Transverse colon (tissue), 4 donors: ENCODE measurements around the gene MPP2. TPM values are rescaled to one million over a fixed set of nuclear protein-coding genes. Genes with fewer than 3 reads are reported as not detected.

Experiments used
- DNase-seq: peaks from one replicate; pipeline ENCODE4 v3.0.0-alpha.2; 2019
- H3K27ac ChIP-seq, 4 donors: fragments of 200-600 bp; sonication (generic); 2 replicates each; pipeline ENCODE4 v1.5.1; 2016 to 2018; ENCODE audit warnings: inconsistent platforms in 4 of 4
- H3K27me3 ChIP-seq: fragments of 200-600 bp; sonication (generic); 2 replicates; pipeline ENCODE4 v1.5.1; 2017; ENCODE audit warnings: inconsistent platforms
- H3K36me3 ChIP-seq, 4 donors: fragments of 200-600 bp; sonication (generic); 2 replicates each; pipeline ENCODE4 v1.5.1; 2017 to 2019; ENCODE audit warnings: inconsistent platforms in 4 of 4
- H3K4me1 ChIP-seq, 4 donors: fragments of 200-600 bp; sonication (generic); 2 replicates each; pipeline ENCODE4 v1.5.1; 2017 to 2020; ENCODE audit warnings: inconsistent platforms in 4 of 4
- H3K4me3 ChIP-seq, 4 donors: fragments of 200-600 bp; sonication (generic); 1 replicate in 1 of 4; 2 replicates in 3 of 4; pipeline versions ENCODE4 v1.5.1 to v1.6.1; 2017 to 2019; ENCODE audit warnings: inconsistent platforms in 4 of 4
- H3K9me3 ChIP-seq, 2 donors: fragments of 200-600 bp; sonication (generic); 2 replicates each; pipeline ENCODE4 v1.5.1; 2017 to 2019; ENCODE audit warnings: inconsistent platforms in 2 of 2
- EP300 ChIP-seq: sonication (generic); formaldehyde crosslinking; IDR thresholded peaks from one replicate; pipeline ENCODE4 v1.6.1; 2017; ENCODE audit warnings: antibody characterized with exemption, low read depth
- POLR2A ChIP-seq: fragments of 450-650 bp; IDR thresholded peaks from one replicate; pipeline ENCODE4 v1.6.1; 2016; ENCODE audit warnings: antibody characterized with exemption, mild to moderate bottlenecking, moderate library complexity
- POLR2AphosphoS5 ChIP-seq, 3 donors: sonication (generic); formaldehyde crosslinking; IDR thresholded peaks; one replicate each; pipeline ENCODE4 v1.6.1; 2016; ENCODE audit warnings: antibody characterized with exemption in 3 of 3
- WGBS, 2 donors: methylation state at CpG; one replicate each; pipeline ENCODE4 v1.1.5; 2018; ENCODE audit warnings: low coverage in 1 of 2; 5-methylcytosine and 5-hydroxymethylcytosine counted together
- in situ Hi-C, 4 donors: fragments of 200-750 bp; cut with MboI; loops; one replicate each; pipeline versions ENCODE4 v1.15.0 to v1.15.1; 2017; ENCODE audit warnings: low sequenced_read_pairs in 3 of 4, low pct_ligation_motif_present in 1 of 4, low pct_unique_long_range_greater_than_20kb in 1 of 4
- intact Hi-C: fragments of 100-400 bp; cut with DNase I; formaldehyde crosslinking; loops from one replicate; pipeline ENCODE4 v1.15.1; 2023; ENCODE audit warnings: low total_unique reads
- total RNA-seq, 4 donors: library from RNA; depleted of rRNA; stranded (reverse); fragments of >200 nt; gene quantifications; one replicate each; pipeline ENCODE4 v1.1.0, GENCODE V29; 2016
- TF ChIP-seq, protein P1 (sequence below), 5 experiments: fragments of 200-600 bp in 3 of 5; fragments of 450-650 bp in 2 of 5; sonication (generic) in 3 of 5; IDR thresholded peaks; 1 replicate in 2 of 5; 2 replicates in 3 of 5; pipeline ENCODE4 v1.5.1; 2016 to 2017; ENCODE audit warnings: antibody characterized with exemption in 5 of 5, inconsistent platforms in 3 of 5, mild to moderate bottlenecking in 2 of 5, moderate library complexity in 1 of 5

The MPP2 gene
- total RNA-seq, 4 donors from 2014 or later: 3.4 to 4.9 (median 4.2) TPM

DNA sequence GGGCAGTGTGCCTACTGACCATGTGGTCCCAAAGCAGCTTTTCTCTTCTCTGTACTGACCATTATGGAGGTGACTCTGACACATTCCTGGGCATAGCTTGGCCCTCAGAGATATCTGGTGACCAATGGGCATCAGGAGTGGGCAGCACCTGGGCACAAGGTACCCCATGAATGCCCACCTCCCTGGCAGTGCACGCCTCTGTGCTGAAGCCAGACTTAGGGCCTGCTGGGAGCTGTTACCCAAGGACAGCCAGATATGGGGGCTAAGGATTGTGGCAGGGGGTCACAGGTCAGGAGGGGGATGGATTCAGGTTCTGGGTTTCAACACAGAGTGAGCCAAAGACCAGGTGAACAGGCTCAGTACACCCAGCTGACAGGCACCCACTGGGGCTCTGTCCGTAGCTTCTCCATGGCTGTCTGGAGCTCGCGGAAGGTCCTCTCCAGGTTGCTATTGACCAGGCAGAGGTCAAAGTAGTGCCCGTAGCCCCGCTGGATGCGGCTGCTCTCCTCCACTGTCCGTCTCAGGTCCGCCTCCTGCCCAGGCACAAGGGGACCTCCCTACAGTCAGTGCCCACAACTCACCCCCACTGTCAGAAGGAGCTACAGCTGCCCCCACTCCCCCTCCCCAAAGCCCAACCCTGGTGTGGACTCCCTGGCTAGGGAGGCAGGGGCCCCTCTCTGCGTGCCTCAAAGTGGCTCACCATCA lies 29.7 kb downstream of the MPP2 start:
- Histone ChIP-seq H3K9me3 (no peaks in the 10 kb centered on the region), H3K4me3 (no peak overlapping the region), H3K36me3 (no peaks in the 10 kb centered on the region), H3K27ac (no peak overlapping the region), H3K4me1 (peaks cover 7 to 30% (median 25%) of the 10 kb centered on the region in 4 donors), H3K27me3 (no peaks in the 10 kb centered on the region)
- WGBS, 2 donors: 90% methylated on average over 2 to 7 of the region's 10 CpGs
- no peak for DNase-seq
- TF ChIP-seq EP300 (no peak), POLR2AphosphoS5 (IDR thresholded peaks at IDR 0.05) (no peak), POLR2A (no peak)
- TF ChIP-seq, protein P1, sequence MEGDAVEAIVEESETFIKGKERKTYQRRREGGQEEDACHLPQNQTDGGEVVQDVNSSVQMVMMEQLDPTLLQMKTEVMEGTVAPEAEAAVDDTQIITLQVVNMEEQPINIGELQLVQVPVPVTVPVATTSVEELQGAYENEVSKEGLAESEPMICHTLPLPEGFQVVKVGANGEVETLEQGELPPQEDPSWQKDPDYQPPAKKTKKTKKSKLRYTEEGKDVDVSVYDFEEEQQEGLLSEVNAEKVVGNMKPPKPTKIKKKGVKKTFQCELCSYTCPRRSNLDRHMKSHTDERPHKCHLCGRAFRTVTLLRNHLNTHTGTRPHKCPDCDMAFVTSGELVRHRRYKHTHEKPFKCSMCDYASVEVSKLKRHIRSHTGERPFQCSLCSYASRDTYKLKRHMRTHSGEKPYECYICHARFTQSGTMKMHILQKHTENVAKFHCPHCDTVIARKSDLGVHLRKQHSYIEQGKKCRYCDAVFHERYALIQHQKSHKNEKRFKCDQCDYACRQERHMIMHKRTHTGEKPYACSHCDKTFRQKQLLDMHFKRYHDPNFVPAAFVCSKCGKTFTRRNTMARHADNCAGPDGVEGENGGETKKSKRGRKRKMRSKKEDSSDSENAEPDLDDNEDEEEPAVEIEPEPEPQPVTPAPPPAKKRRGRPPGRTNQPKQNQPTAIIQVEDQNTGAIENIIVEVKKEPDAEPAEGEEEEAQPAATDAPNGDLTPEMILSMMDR (IDR thresholded peaks at IDR 0.05): no peak
- in situ Hi-C loops (loop anchor here in 1 of 4 donors (25.0 kb wide), 1 partner anchor 110 kb away; no protein-coding TSS in a partner anchor), intact Hi-C loops (no loop called here)

DNA sequence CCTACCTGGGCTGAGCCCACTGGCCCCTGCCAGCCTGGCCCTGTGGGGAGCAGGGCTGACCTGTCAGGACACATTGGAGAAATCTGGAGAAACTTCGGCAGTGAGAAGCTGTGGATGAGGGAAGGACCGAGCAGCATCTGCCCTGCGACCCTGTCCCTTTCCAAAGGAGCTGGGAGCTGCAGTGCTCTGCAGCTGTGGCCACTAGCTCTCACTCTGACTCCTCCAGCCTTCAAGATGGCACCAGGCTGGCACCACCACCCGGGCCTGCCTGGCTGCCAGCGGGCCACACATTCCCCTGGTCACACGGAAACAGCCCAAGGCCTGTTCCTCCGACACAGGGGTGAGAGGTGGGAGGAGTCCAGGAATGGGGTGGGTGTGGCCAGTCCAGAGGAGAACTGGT lies 30.3 kb downstream of the MPP2 start:
- intact Hi-C loops (no loop called here), in situ Hi-C loops (loop anchor here in 1 of 4 donors (25.0 kb wide), 1 partner anchor 110 kb away; no protein-coding TSS in a partner anchor)
- Histone ChIP-seq H3K27me3 (no peaks in the 10 kb centered on the region), H3K9me3 (no peaks in the 10 kb centered on the region), H3K4me3 (no peak overlapping the region), H3K27ac (no peak overlapping the region), H3K36me3 (no peaks in the 10 kb centered on the region), H3K4me1 (peaks cover 7 to 32% (median 27%) of the 10 kb centered on the region in 4 donors)
- TF ChIP-seq, protein P1 (IDR thresholded peaks at IDR 0.05): no peak
- TF ChIP-seq POLR2A (no peak), POLR2AphosphoS5 (IDR thresholded peaks at IDR 0.05) (no peak), EP300 (no peak)
- DNase-seq: no peak
- 63% methylated on average over 7 of the region's 7 CpGs; no CpG with 5 or more reads in 1 of the 2 donors for WGBS, 2 donors

DNA sequence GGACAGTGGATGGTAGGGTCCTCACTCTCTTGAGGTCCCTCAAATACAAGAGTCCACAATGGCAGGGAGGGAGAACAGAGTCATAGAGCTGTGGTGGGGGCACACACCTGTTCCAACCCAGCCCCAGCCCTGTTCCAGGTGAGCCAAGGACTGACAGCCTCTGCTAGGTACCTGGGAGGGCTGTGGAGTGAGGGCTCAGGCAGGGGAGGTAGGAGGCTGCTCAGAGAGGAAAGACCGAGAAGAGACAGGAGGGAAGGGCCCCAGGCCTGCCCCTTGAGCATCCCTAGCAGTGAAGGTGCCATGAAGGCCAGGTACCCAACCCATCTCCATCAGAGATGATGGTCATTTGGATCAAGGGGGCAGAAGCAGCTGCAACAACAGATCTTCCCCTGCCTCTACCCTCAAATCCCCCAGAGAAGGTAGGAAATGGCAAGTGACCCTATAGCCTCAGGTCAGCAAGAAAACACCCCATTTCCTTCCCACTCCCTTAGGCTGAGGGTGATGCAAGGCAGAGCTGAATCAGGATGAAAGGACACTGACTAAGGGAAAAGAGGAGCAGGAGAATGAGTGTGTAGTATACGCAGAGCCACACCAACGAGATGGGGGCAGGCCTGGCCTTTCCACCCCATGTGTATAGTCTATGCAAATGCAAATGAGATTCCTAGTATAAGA lies 31.7 kb downstream of the MPP2 start:
- DNase-seq: no peak
- in situ Hi-C loops (loop anchor here in 1 of 4 donors (25.0 kb wide), 1 partner anchor 112 kb away; no protein-coding TSS in a partner anchor), intact Hi-C loops (no loop called here)
- Histone ChIP-seq H3K36me3 (no peaks in the 10 kb centered on the region), H3K27ac (no peak overlapping the region), H3K27me3 (no peaks in the 10 kb centered on the region), H3K4me3 (no peak overlapping the region), H3K4me1 (peaks cover 7 to 37% (median 28%) of the 10 kb centered on the region in 4 donors), H3K9me3 (no peaks in the 10 kb centered on the region)
- WGBS, 2 donors: 87% methylated on average over 3 of the region's 3 CpGs
- TF ChIP-seq EP300 (no peak), POLR2AphosphoS5 (IDR thresholded peaks at IDR 0.05) (no peak), POLR2A (no peak)
- TF ChIP-seq, protein P1 (IDR thresholded peaks at IDR 0.05): no peak

DNA sequence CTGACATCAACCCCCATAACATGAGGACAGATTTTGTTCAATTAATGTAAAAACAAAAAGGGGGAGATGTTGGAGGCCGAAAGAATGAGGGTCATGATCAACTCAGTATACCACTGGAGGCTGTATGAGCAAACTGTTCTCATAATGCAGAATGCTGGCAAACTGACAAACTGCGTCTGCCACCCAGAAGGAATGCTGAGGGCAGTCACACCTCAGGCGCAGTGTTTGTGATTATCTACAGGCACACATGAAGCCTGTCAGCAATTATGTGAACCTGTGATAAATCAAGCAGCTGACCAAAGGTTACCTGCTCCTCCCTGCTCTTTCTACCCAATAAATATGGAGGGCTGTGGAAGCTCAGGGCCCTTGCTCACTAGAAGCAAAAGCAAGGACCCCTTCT lies 33.0 kb downstream of the MPP2 start:
- WGBS, 2 donors: 33 to 34% methylated on average over 1 to 3 of the region's 3 CpGs
- Histone ChIP-seq H3K9me3 (no peaks in the 10 kb centered on the region), H3K27ac (peak overlapping the region; percentile 66 to 85 (median 76)), H3K4me1 (peaks cover 7 to 37% (median 28%) of the 10 kb centered on the region in 4 donors), H3K4me3 (no peak overlapping the region), H3K36me3 (no peaks in the 10 kb centered on the region), H3K27me3 (no peaks in the 10 kb centered on the region)
- peak; percentile 82 for DNase-seq
- peak; percentile 37 for TF ChIP-seq POLR2A
- peak in 2 of 3 donors; percentile 71 to 87 for TF ChIP-seq POLR2AphosphoS5 (IDR thresholded peaks at IDR 0.05)
- TF ChIP-seq, protein P1 (IDR thresholded peaks at IDR 0.05): no peak
- no peak for TF ChIP-seq EP300
- in situ Hi-C loops: no loop called here
- intact Hi-C loops: no loop called here
